ENCODE results near the gene CPSF2. TPM values are rescaled to one million over a fixed set of nuclear protein-coding genes. Genes with fewer than 3 reads are reported as not detected.
"Not testable (repeated sequence)": the region's sequence is repeated elsewhere in the genome, so short reads cannot be mapped to it uniquely, and the experiment has no call there.

Gene CPSF2
- total RNA-seq, 1 donor from 2014 or later, result 116 TPM

DNA sequence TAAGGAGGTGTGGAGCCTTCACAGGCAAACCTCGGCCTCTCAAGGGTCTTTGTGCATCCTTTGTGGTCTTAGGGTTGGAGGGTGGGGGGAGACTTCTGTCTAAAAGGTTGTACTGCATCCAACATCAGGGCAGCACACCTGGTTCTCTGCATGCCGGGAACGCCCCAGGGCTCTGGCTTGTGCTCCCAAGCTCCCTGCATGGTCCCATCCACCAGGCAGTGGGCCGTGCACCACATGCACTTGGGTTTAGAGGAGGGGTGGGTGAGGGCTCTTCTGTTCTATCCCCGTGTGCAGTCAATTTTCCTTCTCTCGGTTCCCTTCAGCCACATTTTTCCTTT lies 86.1 kb downstream of the CPSF2 start:
- no peak overlapping the region for H3K4me3 Mint-ChIP-seq

GRCh38 chr14:92209141-92209540 lies 87.4 kb downstream of the CPSF2 start:
- no peaks in the 10 kb centered on the region for H3K4me1 ChIP-seq
- no peak overlapping the region for H3K4me3 ChIP-seq
- H3K9me3 Mint-ChIP-seq, result no peaks in the 10 kb centered on the region
- H2AFZ ChIP-seq (replicated peaks), result no peak overlapping the region
- no peaks in the 10 kb centered on the region for H3K27me3 ChIP-seq
- no peak overlapping the region for H3K9ac ChIP-seq
- no peak overlapping the region for H3K4me3 Mint-ChIP-seq
- H3K4me1 Mint-ChIP-seq, result no peaks in the 10 kb centered on the region
- peaks cover 6% of the 10 kb centered on the region for H3K27me3 Mint-ChIP-seq (ENCODE audit: insufficient read depth, low read depth)
- H3K79me2 ChIP-seq (ENCODE audit: low read depth), result no peaks in the 10 kb centered on the region
- no peaks in the 10 kb centered on the region for H3F3A ChIP-seq (ENCODE audit: low read depth)
- H3K27ac ChIP-seq, result no peak overlapping the region
- H3K36me3 Mint-ChIP-seq, result no peaks in the 10 kb centered on the region
- no peak overlapping the region for H3K4me2 ChIP-seq
- no peaks in the 10 kb centered on the region for H3K36me3 ChIP-seq
- H4K20me1 ChIP-seq (ENCODE audit: low read depth), result no peaks in the 10 kb centered on the region
- TF ChIP-seq, protein P1, sequence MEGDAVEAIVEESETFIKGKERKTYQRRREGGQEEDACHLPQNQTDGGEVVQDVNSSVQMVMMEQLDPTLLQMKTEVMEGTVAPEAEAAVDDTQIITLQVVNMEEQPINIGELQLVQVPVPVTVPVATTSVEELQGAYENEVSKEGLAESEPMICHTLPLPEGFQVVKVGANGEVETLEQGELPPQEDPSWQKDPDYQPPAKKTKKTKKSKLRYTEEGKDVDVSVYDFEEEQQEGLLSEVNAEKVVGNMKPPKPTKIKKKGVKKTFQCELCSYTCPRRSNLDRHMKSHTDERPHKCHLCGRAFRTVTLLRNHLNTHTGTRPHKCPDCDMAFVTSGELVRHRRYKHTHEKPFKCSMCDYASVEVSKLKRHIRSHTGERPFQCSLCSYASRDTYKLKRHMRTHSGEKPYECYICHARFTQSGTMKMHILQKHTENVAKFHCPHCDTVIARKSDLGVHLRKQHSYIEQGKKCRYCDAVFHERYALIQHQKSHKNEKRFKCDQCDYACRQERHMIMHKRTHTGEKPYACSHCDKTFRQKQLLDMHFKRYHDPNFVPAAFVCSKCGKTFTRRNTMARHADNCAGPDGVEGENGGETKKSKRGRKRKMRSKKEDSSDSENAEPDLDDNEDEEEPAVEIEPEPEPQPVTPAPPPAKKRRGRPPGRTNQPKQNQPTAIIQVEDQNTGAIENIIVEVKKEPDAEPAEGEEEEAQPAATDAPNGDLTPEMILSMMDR (IDR thresholded peaks at IDR 0.05), result no peak
- TF ChIP-seq EZH2phosphoT487 (IDR thresholded peaks at IDR 0.05) (no peak), EZH2 (IDR thresholded peaks at IDR 0.05) (no peak)
- no peak overlapping the region for H3K27ac Mint-ChIP-seq
- DNase-seq (ENCODE audit: low spot score), result no peak
- no peaks in the 10 kb centered on the region for H3K9me3 ChIP-seq (ENCODE audit: low read depth)

More for the DNA sequence above, 86.1 kb downstream of the CPSF2 start:
- H3K4me2 ChIP-seq, result no peak overlapping the region
- H3K9ac ChIP-seq, result no peak overlapping the region
- H3K79me2 ChIP-seq (ENCODE audit: low read depth), result no peaks in the 10 kb centered on the region
- H4K20me1 ChIP-seq (ENCODE audit: low read depth), result no peaks in the 10 kb centered on the region
- no peaks in the 10 kb centered on the region for H3K27me3 ChIP-seq
- H3K4me3 ChIP-seq, result no peak overlapping the region
- Mint-ChIP-seq H3K36me3 (no peaks in the 10 kb centered on the region), H3K27me3 (ENCODE audit: insufficient read depth, low read depth) (peaks cover 7% of the 10 kb centered on the region), H3K4me1 (no peaks in the 10 kb centered on the region), H3K9me3 (no peaks in the 10 kb centered on the region), H3K27ac (no peak overlapping the region)
- no peak overlapping the region for H3K27ac ChIP-seq
- no peaks in the 10 kb centered on the region for H3K4me1 ChIP-seq
- no peaks in the 10 kb centered on the region for H3K9me3 ChIP-seq (ENCODE audit: low read depth)
- H3K36me3 ChIP-seq, result no peaks in the 10 kb centered on the region
- H3F3A ChIP-seq (ENCODE audit: low read depth), result no peaks in the 10 kb centered on the region
- TF ChIP-seq EZH2phosphoT487 (IDR thresholded peaks at IDR 0.05), result no peak
- TF ChIP-seq, protein P1 (IDR thresholded peaks at IDR 0.05), result no peak
- TF ChIP-seq EZH2 (IDR thresholded peaks at IDR 0.05), result no peak
- DNase-seq (ENCODE audit: low spot score), result no peak
- H2AFZ ChIP-seq (replicated peaks), result no peak overlapping the region

- not testable (repeated sequence) for H3K9ac ChIP-seq; H3K9me3 ChIP-seq (ENCODE audit: low read depth); H4K20me1 ChIP-seq (ENCODE audit: low read depth); H3K4me3 Mint-ChIP-seq; H3K27ac ChIP-seq; H3K27ac Mint-ChIP-seq; H3K4me3 ChIP-seq; H3F3A ChIP-seq (ENCODE audit: low read depth); DNase-seq (ENCODE audit: low spot score); H3K27me3 ChIP-seq; H3K9me3 Mint-ChIP-seq; H3K4me1 Mint-ChIP-seq; H3K4me1 ChIP-seq; H3K27me3 Mint-ChIP-seq (ENCODE audit: insufficient read depth, low read depth); H3K36me3 Mint-ChIP-seq; H3K79me2 ChIP-seq (ENCODE audit: low read depth); H3K36me3 ChIP-seq; H2AFZ ChIP-seq (replicated peaks); H3K4me2 ChIP-seq
Measured at GRCh38 chr14:92213125-92213524, 91.4 kb downstream of the CPSF2 start.

- no peak overlapping the region for H3K27ac Mint-ChIP-seq
- peaks cover 2% of the 10 kb centered on the region for H3K27me3 Mint-ChIP-seq (ENCODE audit: insufficient read depth, low read depth)
- no peak overlapping the region for H3K9ac ChIP-seq
- no peaks in the 10 kb centered on the region for H3K4me1 Mint-ChIP-seq
- no peaks in the 10 kb centered on the region for H3K4me1 ChIP-seq
- no peak overlapping the region for H3K4me3 ChIP-seq
- no peak for DNase-seq (ENCODE audit: low spot score)
- no peaks in the 10 kb centered on the region for H3F3A ChIP-seq (ENCODE audit: low read depth)
- H2AFZ ChIP-seq (replicated peaks), result no peak overlapping the region
- H3K9me3 ChIP-seq (ENCODE audit: low read depth), result no peaks in the 10 kb centered on the region
- no peak overlapping the region for H3K4me3 Mint-ChIP-seq
- H3K36me3 ChIP-seq, result no peaks in the 10 kb centered on the region
- TF ChIP-seq EZH2 (IDR thresholded peaks at IDR 0.05) (no peak), EZH2phosphoT487 (IDR thresholded peaks at IDR 0.05) (no peak)
- TF ChIP-seq, protein P1 (IDR thresholded peaks at IDR 0.05), result no peak
- no peaks in the 10 kb centered on the region for H4K20me1 ChIP-seq (ENCODE audit: low read depth)
- H3K4me2 ChIP-seq, result no peak overlapping the region
- H3K9me3 Mint-ChIP-seq, result no peaks in the 10 kb centered on the region
- no peaks in the 10 kb centered on the region for H3K36me3 Mint-ChIP-seq
- no peaks in the 10 kb centered on the region for H3K79me2 ChIP-seq (ENCODE audit: low read depth)
- no peaks in the 10 kb centered on the region for H3K27me3 ChIP-seq
- no peak overlapping the region for H3K27ac ChIP-seq
Measured at GRCh38 chr14:92215579-92215978, 93.8 kb downstream of the CPSF2 start.
